HG02642 (cell line): ENCODE measurements around the gene TMIE.
"Not testable (repeated sequence)": the region's sequence is repeated elsewhere in the genome, so short reads cannot be mapped to it uniquely, and the experiment has no call there.

Experiments used
- ATAC-seq: cut with Tn5 transposase; IDR thresholded peaks from one replicate; pipeline ENCODE4 v1.9.1; 2021; ENCODE audit warnings: mild to moderate bottlenecking; ENCODE audit not compliant: unreplicated experiment, poor library complexity

TMIE gene

DNA sequence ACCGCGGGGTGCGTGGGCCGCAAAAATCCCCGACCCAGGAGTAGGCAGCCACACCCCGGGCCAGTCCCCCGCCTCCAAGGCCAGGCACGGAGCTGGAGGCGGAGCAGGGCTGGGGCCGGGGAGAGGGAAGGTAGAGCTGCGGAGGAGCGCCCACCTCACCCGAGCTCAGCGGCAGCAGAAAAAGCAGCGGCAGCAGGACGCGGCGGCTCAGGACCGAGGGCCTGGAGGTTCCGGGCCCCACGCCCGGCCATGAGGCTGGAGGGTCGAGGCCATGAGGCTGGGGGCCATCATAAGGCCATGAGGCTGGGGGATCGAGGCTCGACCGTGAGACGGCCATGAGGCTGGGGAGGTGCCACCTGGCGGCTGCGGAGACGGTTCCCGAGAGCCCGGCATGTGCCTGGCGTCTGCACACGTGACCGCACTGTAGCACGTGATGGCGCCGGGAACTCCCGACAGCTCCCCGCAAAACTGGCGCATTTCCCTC, 49.4 kb downstream of the TMIE start:
- ATAC-seq, result no peak

DNA sequence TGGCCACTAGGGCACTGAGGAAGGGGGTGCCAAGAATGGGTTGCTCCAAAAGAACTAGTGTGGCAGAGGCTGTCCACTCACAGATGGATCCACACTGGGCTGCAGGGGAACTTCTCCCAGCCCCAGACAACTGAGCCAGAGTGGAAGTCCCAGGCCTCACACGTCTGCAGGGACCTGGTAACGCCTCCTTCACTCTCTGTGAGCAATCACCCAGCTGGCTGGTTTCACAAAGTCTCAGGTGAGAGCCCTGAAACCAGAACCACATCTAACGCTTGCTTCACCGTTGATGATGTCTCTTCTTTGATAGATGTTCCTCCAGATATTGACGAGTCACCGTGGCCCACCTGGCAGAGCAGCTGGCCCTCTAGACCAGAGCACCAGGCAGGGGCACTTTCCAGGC, 51.9 kb downstream of the TMIE start:
- not testable (repeated sequence) for ATAC-seq

DNA sequence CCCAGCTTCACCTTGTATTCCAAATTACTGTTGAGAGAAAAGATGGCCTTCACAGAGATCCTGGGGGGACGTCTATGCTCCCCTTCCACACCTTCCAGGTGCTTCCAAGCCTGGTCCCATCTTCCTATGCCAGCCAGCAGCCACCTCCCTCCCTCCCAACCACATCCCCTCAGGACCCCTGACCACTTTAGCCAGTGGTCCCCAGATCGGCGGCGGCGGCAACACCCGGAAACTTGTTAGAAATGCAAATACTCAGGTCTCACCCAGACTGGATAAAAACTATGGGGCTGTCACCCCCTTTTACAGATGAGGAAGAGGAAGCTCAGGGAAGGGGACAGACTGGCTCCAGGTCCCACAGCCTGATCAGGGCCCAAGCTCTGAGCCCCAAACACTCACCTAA, 54.5 kb downstream of the TMIE start:
- no peak for ATAC-seq

- ATAC-seq, result no peak
Observed at GRCh38 chr3:46756642-46757041, 55.5 kb downstream of the TMIE start.

DNA sequence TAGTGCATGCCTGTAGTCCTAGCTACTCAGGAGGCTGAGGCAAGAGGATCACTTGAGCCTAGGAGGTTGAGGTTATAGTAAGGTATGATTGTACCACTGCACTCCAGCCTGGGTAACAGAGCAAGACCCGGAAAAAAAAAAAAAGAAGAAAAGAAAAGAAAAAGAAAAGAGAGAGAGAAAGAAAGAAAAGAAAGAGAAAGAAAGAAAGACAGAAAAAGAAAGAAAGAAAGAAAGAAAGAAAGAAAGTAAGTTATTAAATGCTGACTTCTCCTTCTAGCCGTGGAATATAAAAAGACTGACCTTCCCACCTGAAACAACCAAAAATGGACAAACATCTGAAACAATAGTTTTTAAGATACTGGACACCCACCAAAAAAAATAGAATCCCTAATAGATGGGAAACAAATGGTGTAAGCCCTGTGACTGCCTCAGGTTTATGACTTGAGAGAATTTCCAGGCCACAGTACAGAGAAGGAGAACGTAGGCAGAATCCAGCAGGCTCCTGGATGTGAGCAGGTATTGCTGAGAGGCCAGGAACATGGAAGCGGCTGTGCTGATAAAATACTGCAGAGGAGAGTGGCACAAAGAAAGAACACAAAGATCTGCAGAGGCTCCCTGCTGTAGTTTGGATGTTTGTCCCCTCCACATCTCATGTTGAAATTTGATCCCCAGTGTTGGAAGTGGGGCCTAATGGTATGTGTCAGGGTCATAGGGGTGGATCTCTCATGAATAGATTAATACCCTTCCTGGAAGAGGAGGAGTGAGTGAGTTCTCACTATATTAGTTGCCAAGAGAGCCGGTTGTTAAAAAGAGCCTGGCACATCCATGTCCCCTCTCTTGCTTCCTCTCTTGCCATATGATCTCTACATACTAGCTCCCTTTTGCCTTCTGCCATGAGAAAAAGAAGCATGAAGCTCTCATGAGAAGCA, 58.3 kb downstream of the TMIE start:
- no peak for ATAC-seq
